SK-N-SH (cell line): ENCODE results near the gene CCDC27. TPM values are rescaled to one million over a fixed set of nuclear protein-coding genes. Genes with fewer than 3 reads are reported as not detected.

Experiments used
- CTCF ChIA-PET: fragments of 300-600, 350-600 bp; formaldehyde crosslinking; extraction: SDS; loops from one replicate; lab custom pipeline; 2021; lab: Yijun Ruan, JAX
- POLR2A ChIA-PET: fragments of 350-600 bp; sonication (Branson Sonifier 250); formaldehyde crosslinking; extraction: SDS; loops from one replicate; lab custom pipeline; 2020; ENCODE audit warnings: antibody characterized with exemption, inconsistent platforms; lab: Yijun Ruan, JAX
- DNase-seq: peaks from one replicate; pipeline ENCODE4 v3.0.0; 2012
- H2AFZ ChIP-seq: fragments of 200-600 bp; sonication (generic); 2 replicates; pipeline ENCODE4 v1.8.1; 2016; ENCODE audit warnings: antibody characterized with exemption, mild to moderate bottlenecking, low read depth
- H3F3A ChIP-seq: fragments of 200-600 bp; sonication (generic); replicated peaks from 2 replicates; pipeline ENCODE3; 2016; ENCODE audit warnings: antibody characterized with exemption, mild to moderate bottlenecking; ENCODE audit not compliant: insufficient read depth
- H3K27ac ChIP-seq, 2 experiments: fragments of 200-500 bp in 1 of 2; fragments of 200-600 bp in 1 of 2; sonication (Bioruptor generic) in 1 of 2; sonication (generic), shearing (Covaris generic) in 1 of 2; 2 replicates each; pipeline versions ENCODE4 v1.5.1 to v1.6.1; 2014 to 2016; ENCODE audit warnings: low read depth in 2 of 2, inconsistent platforms in 1 of 2, low read length in 1 of 2, mild to moderate bottlenecking in 1 of 2, mixed read lengths in 1 of 2
- H3K27me3 ChIP-seq: fragments of 200-600 bp; sonication (generic), shearing (Covaris generic); 2 replicates; pipeline ENCODE4 v1.6.1; 2016; ENCODE audit warnings: mixed run types; ENCODE audit not compliant: insufficient read depth
- H3K36me3 ChIP-seq, 2 experiments: fragments of 200-500 bp in 1 of 2; fragments of 200-600 bp in 1 of 2; sonication (Bioruptor generic) in 1 of 2; sonication (generic) in 1 of 2; replicated peaks in 1 of 2; 2 replicates each; pipeline versions ENCODE3 to v1.5.1; 2014 to 2016; ENCODE audit warnings: low read length in 1 of 2, mild to moderate bottlenecking in 1 of 2; ENCODE audit not compliant: insufficient read depth in 2 of 2, control insufficient read depth in 1 of 2
- H3K4me1 ChIP-seq, 2 experiments: fragments of 200-500 bp in 1 of 2; fragments of 200-600 bp in 1 of 2; sonication (Bioruptor generic) in 1 of 2; sonication (generic), shearing (Covaris generic) in 1 of 2; 2 replicates each; pipeline versions ENCODE4 v1.5.1 to v1.6.1; 2014 to 2016; ENCODE audit warnings: low read depth in 1 of 2, low read length in 1 of 2, mixed run types in 1 of 2; ENCODE audit not compliant: insufficient read depth in 2 of 2, control insufficient read depth in 1 of 2
- H3K4me2 ChIP-seq: fragments of 200-600 bp; sonication (generic), shearing (Covaris generic); 2 replicates; pipeline ENCODE4 v1.6.1; 2017; ENCODE audit warnings: mixed run types
- H3K4me3 ChIP-seq, 2 experiments: fragments of 200-500 bp in 1 of 2; fragments of 200-600 bp in 1 of 2; sonication (Bioruptor generic) in 1 of 2; sonication (generic), shearing (Covaris generic) in 1 of 2; 2 replicates each; pipeline versions ENCODE4 v1.5.1 to v1.8.1; 2014 to 2016; ENCODE audit warnings: low read depth in 2 of 2, inconsistent platforms in 1 of 2, low read length in 1 of 2, mild to moderate bottlenecking in 1 of 2, mixed read lengths in 1 of 2, moderate library complexity in 1 of 2
- H3K79me2 ChIP-seq: fragments of 200-600 bp; sonication (generic); 2 replicates; pipeline ENCODE4 v1.8.1; 2017; ENCODE audit warnings: mild to moderate bottlenecking; ENCODE audit not compliant: insufficient read depth
- H3K9ac ChIP-seq: fragments of 200-600 bp; sonication (generic); 2 replicates; pipeline ENCODE4 v1.6.1; 2017; ENCODE audit warnings: mixed run types
- H3K9me2 ChIP-seq: fragments of 200-600 bp; sonication (generic); 2 replicates; pipeline ENCODE4 v1.6.1; 2017; ENCODE audit warnings: mixed run types
- H3K9me3 ChIP-seq: fragments of 200-600 bp; sonication (generic); 2 replicates; pipeline ENCODE4 v1.6.1; 2017; ENCODE audit warnings: mixed run types, mild to moderate bottlenecking, moderate library complexity
- H4K20me1 ChIP-seq: fragments of 200-600 bp; sonication (generic); 2 replicates; pipeline ENCODE4 v1.6.1; 2017; ENCODE audit warnings: mild to moderate bottlenecking, mixed run types; ENCODE audit not compliant: insufficient read depth
- CHD2 ChIP-seq: fragments of 150-350 bp; IDR thresholded peaks from 2 replicates; pipeline ENCODE4 v1.6.1; 2018; ENCODE audit warnings: low read length; ENCODE audit not compliant: partially characterized antibody
- EP300 ChIP-seq, 2 experiments: IDR thresholded peaks; 2 replicates each; pipeline versions ENCODE4 v1.4.0 to v1.6.1; 2012; ENCODE audit warnings: borderline replicate concordance in 1 of 2, low read depth in 1 of 2, low read length in 1 of 2
- FOSL2 ChIP-seq: IDR thresholded peaks from 2 replicates; pipeline ENCODE4 v1.4.0; 2012; ENCODE audit warnings: low read depth, mild to moderate bottlenecking, moderate library complexity, borderline replicate concordance
- FOXJ3 ChIP-seq: sonication (generic); formaldehyde crosslinking; IDR thresholded peaks from 2 replicates; pipeline ENCODE4 v1.5.1; 2020; ENCODE audit warnings: mild to moderate bottlenecking, missing genetic modification reagents
- GABPA ChIP-seq: IDR thresholded peaks from 2 replicates; pipeline ENCODE4 v1.4.0; 2012; ENCODE audit warnings: low read depth, mild to moderate bottlenecking
- JUND ChIP-seq: IDR thresholded peaks from 2 replicates; pipeline ENCODE4 v1.4.0; 2012
- NFIC ChIP-seq: IDR thresholded peaks from 2 replicates; pipeline ENCODE4 v1.4.0; 2012; ENCODE audit warnings: borderline replicate concordance
- NRF1 ChIP-seq: IDR thresholded peaks from 2 replicates; pipeline ENCODE4 v1.6.1; 2012; ENCODE audit warnings: low read depth, mild to moderate bottlenecking, low read length
- POLR2AphosphoS5 ChIP-seq: IDR thresholded peaks from 2 replicates; pipeline ENCODE4 v1.6.1; 2012; ENCODE audit warnings: low read depth, low read length
- RFX5 ChIP-seq: IDR thresholded peaks from 2 replicates; pipeline ENCODE4 v1.6.1; 2012; ENCODE audit warnings: mild to moderate bottlenecking, improper control_type of control experiment, low read length
- RXRA ChIP-seq: IDR thresholded peaks from 2 replicates; pipeline ENCODE4 v1.4.0; 2012; ENCODE audit warnings: low read depth, mild to moderate bottlenecking, borderline replicate concordance
- SMC3 ChIP-seq: IDR thresholded peaks from 2 replicates; pipeline ENCODE4 v1.6.1; 2012; ENCODE audit warnings: low read depth, low read length, improper control_type of control experiment
- WGBS: methylation state at CpG from one replicate; pipeline ENCODE4 v1.1.6; 2017; ENCODE audit warnings: low lambda C conversion rate; 5-methylcytosine and 5-hydroxymethylcytosine counted together
- polyA plus RNA-seq, 3 experiments: library from polyadenylated mRNA; depleted of rRNA; stranded (reverse); fragments of >200 nt; gene quantifications; 2 replicates each; pipeline ENCODE4 v1.2.3, GENCODE V29; 2012
- TF ChIP-seq, protein P1 (sequence below): IDR thresholded peaks from 2 replicates; pipeline ENCODE4 v1.4.0; 2012; ENCODE audit warnings: low read depth, borderline replicate concordance
- TF ChIP-seq, protein P2 (sequence below): IDR thresholded peaks from 2 replicates; pipeline ENCODE4 v1.6.1; 2012; ENCODE audit warnings: mild to moderate bottlenecking, low read depth, low read length, moderate library complexity
- TF ChIP-seq, protein P3 (sequence below): fragments of 150-350 bp; IDR thresholded peaks from 2 replicates; pipeline ENCODE4 v1.6.1; 2017; ENCODE audit warnings: antibody characterized with exemption, low read length, low read depth, borderline replicate concordance
- TF ChIP-seq, protein P4 (sequence below): IDR thresholded peaks from 2 replicates; pipeline ENCODE4 v1.4.0; 2012; ENCODE audit warnings: low read depth
- TF ChIP-seq, protein P5 (sequence below): IDR thresholded peaks from 2 replicates; pipeline ENCODE4 v1.4.0; 2012; ENCODE audit warnings: low read depth, borderline replicate concordance
- TF ChIP-seq, protein P6 (sequence below): fragments of 150-350 bp; IDR thresholded peaks from 2 replicates; pipeline ENCODE4 v1.6.1; 2016; ENCODE audit warnings: mild to moderate bottlenecking, low read depth, low read length
- TF ChIP-seq, protein P7 (sequence below): IDR thresholded peaks from 2 replicates; pipeline ENCODE4; 2012

Gene CCDC27
- polyA plus RNA-seq, 1 of the 3 experiments (the other 2 are of a cell fraction) = not detected

DNA sequence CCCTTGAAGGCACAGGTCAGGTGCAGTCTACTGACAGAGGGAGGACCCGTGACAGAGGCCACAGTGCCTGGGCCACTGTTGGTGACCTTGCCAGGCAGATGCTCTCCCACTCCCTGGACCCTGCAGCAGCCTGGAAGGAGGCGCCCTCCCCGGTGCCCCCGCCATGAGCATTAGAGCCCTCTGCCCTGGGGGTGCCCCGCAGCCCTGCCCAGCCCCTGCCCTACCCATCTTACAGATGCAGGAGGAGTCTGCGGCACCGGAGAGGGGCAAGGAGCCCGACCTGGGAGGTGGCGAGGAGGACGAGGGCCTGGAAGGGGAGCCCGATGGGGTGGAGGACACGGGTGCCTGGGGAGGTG, 10.6 kb downstream of the CCDC27 start:
- ChIA-PET CTCF (interaction anchor here (1.1 kb wide), 1 partner anchor 310 kb away, joined by 3 read pairs; no protein-coding TSS in a partner anchor), POLR2A (no interaction called here)
- 53% methylated on average over 10 of the region's 12 CpGs for WGBS
- H3K4me1 ChIP-seq = no peaks in the 10 kb centered on the region
- no peak overlapping the region for H3K27ac ChIP-seq
- no peak overlapping the region for H3K4me2 ChIP-seq
- no peak overlapping the region for H3K9ac ChIP-seq
- no peaks in the 10 kb centered on the region for H3F3A ChIP-seq
- no peak for DNase-seq
- no peaks in the 10 kb centered on the region for H3K27me3 ChIP-seq
- TF ChIP-seq FOXJ3 (no peak), NFIC (no peak), POLR2AphosphoS5 (no peak), NRF1 (no peak), RFX5 (no peak), JUND (no peak), SMC3 (no peak), FOSL2 (no peak), RXRA (no peak), EP300 (IDR thresholded peaks at IDR 0.05; ENCODE audit: borderline replicate concordance in 1 of 2, low read depth in 1 of 2, low read length in 1 of 2) (no peak), CHD2 (no peak), GABPA (no peak)
- TF ChIP-seq, protein P1, sequence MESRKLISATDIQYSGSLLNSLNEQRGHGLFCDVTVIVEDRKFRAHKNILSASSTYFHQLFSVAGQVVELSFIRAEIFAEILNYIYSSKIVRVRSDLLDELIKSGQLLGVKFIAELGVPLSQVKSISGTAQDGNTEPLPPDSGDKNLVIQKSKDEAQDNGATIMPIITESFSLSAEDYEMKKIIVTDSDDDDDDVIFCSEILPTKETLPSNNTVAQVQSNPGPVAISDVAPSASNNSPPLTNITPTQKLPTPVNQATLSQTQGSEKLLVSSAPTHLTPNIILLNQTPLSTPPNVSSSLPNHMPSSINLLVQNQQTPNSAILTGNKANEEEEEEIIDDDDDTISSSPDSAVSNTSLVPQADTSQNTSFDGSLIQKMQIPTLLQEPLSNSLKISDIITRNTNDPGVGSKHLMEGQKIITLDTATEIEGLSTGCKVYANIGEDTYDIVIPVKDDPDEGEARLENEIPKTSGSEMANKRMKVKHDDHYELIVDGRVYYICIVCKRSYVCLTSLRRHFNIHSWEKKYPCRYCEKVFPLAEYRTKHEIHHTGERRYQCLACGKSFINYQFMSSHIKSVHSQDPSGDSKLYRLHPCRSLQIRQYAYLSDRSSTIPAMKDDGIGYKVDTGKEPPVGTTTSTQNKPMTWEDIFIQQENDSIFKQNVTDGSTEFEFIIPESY = no peak
- TF ChIP-seq, protein P2, sequence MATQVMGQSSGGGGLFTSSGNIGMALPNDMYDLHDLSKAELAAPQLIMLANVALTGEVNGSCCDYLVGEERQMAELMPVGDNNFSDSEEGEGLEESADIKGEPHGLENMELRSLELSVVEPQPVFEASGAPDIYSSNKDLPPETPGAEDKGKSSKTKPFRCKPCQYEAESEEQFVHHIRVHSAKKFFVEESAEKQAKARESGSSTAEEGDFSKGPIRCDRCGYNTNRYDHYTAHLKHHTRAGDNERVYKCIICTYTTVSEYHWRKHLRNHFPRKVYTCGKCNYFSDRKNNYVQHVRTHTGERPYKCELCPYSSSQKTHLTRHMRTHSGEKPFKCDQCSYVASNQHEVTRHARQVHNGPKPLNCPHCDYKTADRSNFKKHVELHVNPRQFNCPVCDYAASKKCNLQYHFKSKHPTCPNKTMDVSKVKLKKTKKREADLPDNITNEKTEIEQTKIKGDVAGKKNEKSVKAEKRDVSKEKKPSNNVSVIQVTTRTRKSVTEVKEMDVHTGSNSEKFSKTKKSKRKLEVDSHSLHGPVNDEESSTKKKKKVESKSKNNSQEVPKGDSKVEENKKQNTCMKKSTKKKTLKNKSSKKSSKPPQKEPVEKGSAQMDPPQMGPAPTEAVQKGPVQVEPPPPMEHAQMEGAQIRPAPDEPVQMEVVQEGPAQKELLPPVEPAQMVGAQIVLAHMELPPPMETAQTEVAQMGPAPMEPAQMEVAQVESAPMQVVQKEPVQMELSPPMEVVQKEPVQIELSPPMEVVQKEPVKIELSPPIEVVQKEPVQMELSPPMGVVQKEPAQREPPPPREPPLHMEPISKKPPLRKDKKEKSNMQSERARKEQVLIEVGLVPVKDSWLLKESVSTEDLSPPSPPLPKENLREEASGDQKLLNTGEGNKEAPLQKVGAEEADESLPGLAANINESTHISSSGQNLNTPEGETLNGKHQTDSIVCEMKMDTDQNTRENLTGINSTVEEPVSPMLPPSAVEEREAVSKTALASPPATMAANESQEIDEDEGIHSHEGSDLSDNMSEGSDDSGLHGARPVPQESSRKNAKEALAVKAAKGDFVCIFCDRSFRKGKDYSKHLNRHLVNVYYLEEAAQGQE = no peak
- TF ChIP-seq, protein P3, sequence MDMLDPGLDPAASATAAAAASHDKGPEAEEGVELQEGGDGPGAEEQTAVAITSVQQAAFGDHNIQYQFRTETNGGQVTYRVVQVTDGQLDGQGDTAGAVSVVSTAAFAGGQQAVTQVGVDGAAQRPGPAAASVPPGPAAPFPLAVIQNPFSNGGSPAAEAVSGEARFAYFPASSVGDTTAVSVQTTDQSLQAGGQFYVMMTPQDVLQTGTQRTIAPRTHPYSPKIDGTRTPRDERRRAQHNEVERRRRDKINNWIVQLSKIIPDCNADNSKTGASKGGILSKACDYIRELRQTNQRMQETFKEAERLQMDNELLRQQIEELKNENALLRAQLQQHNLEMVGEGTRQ = no peak
- TF ChIP-seq, protein P4, sequence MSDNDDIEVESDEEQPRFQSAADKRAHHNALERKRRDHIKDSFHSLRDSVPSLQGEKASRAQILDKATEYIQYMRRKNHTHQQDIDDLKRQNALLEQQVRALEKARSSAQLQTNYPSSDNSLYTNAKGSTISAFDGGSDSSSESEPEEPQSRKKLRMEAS = no peak
- TF ChIP-seq, protein P5, sequence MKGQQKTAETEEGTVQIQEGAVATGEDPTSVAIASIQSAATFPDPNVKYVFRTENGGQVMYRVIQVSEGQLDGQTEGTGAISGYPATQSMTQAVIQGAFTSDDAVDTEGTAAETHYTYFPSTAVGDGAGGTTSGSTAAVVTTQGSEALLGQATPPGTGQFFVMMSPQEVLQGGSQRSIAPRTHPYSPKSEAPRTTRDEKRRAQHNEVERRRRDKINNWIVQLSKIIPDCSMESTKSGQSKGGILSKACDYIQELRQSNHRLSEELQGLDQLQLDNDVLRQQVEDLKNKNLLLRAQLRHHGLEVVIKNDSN = no peak
- TF ChIP-seq, protein P6, sequence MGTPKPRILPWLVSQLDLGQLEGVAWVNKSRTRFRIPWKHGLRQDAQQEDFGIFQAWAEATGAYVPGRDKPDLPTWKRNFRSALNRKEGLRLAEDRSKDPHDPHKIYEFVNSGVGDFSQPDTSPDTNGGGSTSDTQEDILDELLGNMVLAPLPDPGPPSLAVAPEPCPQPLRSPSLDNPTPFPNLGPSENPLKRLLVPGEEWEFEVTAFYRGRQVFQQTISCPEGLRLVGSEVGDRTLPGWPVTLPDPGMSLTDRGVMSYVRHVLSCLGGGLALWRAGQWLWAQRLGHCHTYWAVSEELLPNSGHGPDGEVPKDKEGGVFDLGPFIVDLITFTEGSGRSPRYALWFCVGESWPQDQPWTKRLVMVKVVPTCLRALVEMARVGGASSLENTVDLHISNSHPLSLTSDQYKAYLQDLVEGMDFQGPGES = no peak
- TF ChIP-seq, protein P7, sequence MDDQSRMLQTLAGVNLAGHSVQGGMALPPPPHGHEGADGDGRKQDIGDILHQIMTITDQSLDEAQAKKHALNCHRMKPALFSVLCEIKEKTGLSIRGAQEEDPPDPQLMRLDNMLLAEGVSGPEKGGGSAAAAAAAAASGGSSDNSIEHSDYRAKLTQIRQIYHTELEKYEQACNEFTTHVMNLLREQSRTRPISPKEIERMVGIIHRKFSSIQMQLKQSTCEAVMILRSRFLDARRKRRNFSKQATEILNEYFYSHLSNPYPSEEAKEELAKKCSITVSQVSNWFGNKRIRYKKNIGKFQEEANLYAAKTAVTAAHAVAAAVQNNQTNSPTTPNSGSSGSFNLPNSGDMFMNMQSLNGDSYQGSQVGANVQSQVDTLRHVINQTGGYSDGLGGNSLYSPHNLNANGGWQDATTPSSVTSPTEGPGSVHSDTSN = no peak
- TF ChIP-seq, all 33 proteins: peak for 0
- H3K36me3 ChIP-seq = no peaks in the 10 kb centered on the region
- H2AFZ ChIP-seq = no peak overlapping the region
- H3K79me2 ChIP-seq = no peaks in the 10 kb centered on the region
- no peaks in the 10 kb centered on the region for H3K9me2 ChIP-seq
- H3K4me3 ChIP-seq = no peak overlapping the region
- H4K20me1 ChIP-seq = no peaks in the 10 kb centered on the region
- no peaks in the 10 kb centered on the region for H3K9me3 ChIP-seq
